Erythroblast (primary cell): Measurements from ENCODE around the gene HEATR1.

Experiments used
- GATA1 ChIP-seq: IDR thresholded peaks from 2 replicates; pipeline ENCODE4 v1.6.1; 2011; ENCODE audit warnings: low read depth, mild to moderate bottlenecking, control low read depth, low read length, moderate library complexity
- POLR2A ChIP-seq: IDR thresholded peaks from 2 replicates; pipeline ENCODE4 v1.6.1; 2011; ENCODE audit warnings: mild to moderate bottlenecking, low read length

- TF ChIP-seq POLR2A (no peak), GATA1 (no peak)
Measured at GRCh38 chr1:236526079-236526478, 78.2 kb downstream of the HEATR1 start.
